Cerebellar nuclear complex (tissue), 1 donor: ENCODE results near the gene TBX1.

Source experiments
- DNase-seq, 2 experiments: peaks; one replicate each; lab custom pipeline; 2025; lab: John Stamatoyannopoulos, UW

Gene TBX1

DNA sequence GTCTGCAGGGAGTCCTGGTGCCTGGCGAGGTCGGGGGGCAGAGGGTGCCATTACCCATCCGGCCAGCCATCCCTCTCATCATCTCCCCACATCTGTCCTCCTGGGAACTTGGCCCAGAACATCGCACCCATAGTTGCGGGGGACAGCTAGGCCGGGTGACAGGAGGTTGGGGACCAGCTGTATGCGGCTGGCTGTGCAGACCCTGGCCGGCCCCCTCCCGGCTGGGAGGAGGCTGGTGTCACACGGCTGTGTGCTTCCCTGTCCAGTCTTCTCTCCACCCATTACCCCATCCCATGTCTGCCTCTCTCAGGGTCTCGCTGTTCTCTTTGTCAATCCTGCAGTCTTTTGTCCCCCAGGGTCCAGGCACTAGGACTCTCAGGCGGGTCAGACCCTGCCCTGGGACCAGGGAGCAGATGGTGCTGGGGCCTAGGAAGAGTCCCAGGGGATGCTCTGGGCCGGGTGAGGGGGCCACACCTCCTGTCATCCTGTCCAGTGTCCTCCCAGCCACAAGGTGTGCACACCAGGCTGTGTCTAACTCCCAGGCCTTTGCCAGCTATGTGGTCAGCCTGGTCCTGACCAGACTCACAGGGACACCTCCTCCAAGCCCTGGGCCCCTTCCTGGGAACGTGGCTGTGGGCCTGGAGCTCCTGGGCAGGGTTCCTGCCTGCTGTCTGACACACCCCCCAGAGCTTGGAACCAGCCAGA is 6.4 kb upstream of the TBX1 start:
- DNase-seq, result no peak

DNA sequence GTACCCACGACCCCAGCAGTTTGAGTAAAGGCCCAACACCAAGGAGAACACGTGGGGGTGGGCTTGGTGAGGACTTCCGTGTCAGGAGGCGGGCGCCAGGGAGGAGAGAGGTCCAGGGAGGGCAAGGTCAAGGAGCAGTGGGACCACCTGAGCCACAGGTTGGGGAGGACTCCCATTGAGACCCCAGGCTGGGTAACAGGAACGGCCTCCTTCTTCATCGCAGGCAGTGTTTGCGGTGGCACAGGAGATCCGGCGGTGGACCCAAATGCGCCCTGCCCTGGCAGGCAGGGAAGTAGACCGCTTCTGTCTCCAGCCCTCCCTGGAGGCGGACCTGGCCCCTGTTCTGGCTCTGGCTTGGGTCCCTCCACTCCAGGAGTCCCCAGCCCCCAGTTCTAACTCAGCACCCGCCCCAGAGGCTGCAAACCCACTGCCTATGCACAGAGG is 5.9 kb upstream of the TBX1 start:
- DNase-seq, result no peak

DNA sequence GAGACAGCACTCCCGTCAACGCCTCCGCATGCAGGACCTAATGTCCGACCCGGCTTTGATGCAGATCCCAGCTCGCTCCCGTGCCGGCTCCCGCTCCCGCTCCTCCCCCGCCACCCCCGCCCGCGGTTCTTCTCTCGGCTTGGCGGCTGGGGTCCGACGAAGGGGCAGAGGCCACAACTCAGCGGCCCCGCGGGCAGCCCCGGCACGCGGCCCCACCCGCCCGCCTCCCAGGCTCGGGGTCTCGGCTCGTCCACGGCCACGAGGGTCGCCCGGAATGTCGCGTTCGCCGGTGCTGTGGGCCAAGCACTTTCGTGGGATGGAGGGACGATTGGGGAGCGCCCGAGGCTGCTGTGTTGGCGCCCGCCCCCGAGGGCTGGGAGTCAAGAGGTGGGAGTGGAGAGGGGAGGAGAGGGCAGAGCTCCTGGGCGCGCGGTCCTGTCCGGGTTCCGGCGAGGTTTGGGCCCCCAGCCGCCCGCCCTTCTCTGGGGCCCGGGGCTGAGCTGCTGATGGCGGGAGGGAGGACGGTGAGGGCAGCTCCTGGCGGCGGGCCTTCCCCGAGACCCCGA is 5.3 kb upstream of the TBX1 start:
- no peak for DNase-seq

DNA sequence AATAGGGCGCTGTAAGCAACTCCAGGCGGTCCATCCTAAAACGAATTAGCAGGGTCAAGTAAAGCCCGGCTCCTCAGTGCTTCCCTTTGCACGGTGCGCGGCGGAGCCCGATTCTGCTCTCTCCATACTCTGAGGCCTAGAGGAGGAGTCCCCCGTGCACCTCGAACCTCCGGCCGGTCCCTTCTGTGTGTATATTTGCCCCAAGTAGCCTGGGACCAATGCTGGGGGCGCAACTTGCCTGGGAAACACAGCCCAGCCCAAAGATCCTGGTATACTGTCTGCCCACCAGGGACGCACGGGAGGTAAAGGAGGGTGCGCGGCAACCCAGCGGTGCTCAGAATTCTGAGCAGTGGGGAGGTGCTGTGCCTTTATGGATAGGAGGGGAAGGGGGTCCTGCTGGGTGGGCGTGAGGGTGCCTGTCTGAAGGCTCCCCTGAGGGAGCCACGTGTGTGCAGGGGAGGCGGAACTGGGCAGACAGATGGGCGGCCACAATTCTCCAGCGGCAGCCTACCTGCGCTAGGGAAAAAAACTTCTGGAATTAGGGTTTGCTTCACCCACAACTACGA is 4.8 kb upstream of the TBX1 start:
- no peak for DNase-seq

DNA sequence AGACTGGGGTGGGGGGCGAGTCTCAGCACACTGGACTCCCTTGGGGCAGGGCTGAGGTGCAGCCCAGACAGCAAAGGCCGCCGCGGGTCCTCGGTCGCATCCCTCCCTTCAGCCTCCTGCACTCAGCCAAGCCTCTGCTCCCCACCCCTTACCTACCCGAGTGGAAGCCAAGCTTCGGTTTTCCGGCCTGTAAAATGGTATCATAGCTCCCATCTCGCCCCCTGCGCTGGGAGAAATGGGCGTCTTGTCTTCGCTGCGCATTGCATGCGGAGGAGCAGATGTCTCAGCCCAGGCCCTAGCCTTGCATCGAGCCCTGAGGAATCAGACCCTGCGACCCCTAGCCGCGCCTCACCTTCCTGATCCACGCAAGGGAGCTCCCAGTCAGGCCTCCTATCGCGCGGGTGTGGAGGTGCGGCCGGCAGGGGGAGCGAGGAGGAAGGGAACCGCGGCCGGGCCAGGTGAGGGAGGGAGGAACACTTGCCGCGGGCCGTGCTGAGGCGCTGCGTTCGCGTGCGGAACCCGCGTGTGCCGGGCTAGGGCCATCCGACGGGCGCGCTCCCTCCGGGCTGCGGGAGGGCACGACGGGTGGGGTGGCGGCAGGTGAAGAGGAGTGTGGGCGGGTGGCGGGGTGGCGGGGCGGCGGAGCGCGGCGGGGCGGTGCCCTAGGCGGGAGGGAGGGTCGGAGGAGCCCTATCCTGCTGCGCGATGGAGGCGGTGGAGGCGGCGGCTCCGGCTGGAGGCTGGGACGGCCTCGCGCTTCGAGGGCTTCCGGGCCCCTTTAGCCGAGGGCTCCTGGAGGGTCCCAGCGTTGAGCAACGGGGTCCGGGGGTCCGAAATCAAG is 4.1 kb upstream of the TBX1 start:
- DNase-seq, result no peak

DNA sequence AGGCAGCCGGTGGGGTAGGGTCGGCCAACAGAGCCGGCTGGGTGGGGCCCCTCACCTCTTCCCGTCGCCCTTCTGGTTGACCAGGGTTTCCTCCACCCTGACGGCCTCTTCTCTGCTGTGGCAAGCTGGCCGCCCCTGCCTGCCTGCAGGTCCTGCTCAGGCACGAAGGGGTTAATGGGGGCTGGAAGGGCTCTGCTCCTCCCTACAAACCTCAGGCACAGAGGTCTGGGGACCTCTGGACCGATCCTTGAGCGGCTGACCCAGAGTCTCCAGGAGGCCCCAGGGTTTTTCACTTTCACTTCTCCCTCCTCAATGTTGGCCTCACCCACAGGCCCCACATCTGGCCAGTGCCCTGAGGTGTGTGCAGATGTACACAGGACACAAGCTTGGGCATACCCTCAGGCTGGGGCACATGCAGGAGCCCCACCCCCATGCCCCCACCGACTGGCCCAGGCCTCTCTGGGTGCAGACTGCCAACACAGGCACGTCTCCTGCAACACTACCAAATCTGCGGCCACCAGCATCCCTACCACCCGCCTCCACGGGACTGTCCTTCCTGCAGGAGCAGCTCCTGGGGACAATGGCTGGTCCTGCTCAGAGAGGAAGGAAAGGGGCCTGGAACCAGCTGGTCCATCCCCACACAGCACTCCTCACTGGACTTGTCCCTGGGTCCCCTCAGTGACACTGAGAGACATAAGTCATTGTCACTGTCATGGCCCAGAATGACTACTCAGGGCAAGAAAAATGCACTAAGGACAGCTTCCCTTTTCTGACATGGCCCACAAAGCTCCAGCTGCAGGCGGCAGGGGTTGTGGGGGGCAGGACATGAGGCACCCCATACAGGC is 3.2 kb upstream of the TBX1 start:
- no peak for DNase-seq

- DNase-seq, result no peak
Observed at GRCh38 chr22:19757985-19758895, 2.3 kb upstream of the TBX1 start.

DNA sequence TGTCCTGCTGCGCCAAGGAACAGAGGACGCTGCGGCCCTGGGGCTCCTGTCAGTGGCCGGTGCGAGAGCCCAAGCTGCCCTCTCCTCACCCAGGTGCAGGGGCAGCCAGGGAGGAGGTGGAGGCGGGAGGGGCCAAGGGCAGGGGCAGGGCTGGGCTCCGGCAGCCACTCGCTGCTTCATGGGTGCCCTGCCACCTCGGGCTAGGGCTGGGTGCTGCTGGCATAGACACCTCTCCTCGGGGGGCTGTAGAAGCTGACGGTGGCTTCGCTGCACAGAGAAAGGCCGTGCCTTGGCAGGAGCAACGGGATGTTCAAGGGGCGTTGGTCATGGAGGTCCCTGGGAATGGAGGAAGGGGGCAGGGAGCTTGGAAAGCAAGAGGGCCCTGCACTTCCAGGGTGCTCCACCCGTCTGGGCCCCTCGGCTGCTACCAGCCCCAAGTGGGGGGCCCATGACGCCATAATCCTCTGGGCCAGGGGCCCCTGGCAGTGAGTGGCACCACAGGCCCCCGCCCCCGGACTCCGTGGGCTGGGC is 1.6 kb upstream of the TBX1 start:
- DNase-seq, result no peak

DNA sequence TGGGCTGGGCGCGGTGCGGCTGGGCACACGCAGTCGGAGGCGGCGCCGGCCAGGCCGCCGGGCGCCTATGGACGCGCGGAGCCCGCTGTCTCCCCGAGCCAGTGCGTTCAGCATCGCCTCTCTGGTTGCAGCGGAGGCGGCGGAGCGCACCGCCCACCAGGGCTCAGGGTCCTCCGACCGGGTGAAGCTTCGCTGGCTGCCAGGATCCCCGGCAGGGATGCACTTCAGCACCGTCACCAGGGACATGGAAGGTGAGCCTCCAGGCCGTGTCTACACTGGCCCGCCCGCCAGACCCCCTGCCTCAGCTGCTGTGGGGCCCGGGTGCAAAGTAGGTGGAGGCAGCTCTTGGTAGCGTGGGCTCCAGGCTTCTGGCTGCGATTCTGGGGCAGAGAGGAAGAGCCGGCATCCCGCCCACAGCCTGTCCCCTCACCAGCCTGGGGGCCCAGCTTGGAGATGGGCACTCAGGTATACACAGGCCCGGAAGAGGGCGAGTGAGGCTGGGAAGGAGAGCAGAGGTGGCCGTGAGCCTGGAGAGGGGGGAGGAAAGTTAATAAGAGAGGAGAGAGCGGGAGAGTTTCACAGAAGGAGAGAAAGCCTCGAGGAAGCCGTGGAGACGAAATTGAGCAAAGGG is 1.0 kb upstream of the TBX1 start:
- no peak for DNase-seq

GRCh38 chr22:19760951-19761724 is 560 bp downstream of the TBX1 start:
- DNase-seq, result no peak

DNA sequence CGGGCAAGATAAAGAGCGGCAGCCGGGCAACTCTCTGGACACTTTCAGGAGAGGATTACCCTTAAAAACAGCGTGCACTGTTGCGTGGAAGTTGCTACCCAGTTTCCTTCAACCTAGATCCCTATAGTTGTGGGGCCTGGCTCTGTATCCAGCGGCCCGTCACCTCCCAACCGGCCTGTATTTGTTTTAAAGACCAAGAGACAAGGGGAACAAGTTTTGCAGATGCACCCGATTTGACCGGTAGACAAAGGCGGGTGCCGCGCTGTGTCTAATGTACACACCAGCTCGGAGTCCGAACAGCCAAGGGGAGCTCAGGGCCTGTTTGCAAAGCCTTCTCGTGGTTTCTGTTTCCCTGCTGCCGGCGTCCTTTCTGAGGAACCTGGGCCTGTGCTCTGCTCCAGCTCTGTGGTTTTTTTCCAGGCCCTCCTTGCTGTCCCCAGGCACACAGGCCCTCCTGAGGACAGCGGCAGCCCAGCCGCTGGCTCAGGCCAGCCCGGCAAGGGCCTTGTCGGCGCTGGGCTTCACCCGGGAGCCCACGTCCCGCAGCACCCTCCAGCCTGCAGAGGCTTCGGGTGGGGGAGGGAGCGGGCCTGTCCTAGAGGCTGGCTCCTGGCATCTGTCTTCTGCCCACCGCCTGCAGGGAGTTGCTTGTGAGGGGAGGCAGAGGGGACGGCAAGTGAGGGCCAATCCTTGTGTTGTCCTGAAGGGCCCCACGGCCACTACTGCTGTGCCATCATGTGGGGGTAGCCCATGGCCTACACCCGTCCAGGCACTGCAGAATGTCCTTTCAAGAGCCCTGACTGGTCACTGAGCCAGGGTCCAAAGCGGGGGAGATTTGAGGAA is 1.4 kb downstream of the TBX1 start:
- DNase-seq, result no peak

DNA sequence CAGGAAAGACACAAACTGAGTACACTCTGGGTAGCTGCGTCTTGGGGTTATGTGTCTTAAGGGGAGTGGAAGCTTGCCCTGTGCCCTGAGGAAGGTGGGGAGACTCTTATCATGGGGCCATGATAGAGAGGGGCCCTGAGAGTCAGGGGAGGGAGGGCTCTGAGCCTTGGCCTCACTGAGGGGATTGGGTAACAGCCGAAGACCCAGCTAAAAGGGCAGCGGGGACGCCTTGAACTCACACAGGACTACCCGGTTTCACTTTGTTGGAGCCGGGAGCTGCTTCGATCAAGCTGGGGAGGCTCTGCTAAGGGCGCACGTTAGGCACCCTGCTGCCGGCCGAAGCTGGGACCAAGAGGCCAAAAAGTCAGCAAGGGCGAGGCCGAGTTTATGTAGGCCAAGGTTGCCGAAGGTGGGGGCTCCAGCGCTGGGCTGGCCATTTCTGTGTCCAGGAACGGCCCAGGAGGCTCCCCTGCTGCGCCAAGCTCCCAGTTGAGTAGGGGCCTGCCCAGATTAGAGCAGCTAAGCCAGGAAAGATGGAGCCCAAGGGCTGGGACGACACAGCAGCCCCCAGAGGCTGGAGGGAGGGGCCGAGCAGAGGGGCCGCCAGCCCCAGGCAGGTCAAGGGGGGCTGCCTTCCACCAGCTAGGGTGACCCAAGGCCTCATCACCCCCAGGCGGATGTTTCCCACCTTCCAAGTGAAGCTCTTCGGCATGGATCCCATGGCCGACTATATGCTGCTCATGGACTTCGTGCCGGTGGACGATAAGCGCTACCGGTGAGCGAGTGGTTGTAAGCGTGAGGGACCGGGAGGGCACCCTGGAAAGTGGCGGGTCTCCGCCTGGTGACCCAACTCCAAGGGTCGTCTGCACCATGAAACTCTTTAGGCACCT is 2.2 kb downstream of the TBX1 start:
- no peak for DNase-seq

GRCh38 chr22:19763458-19764298 is 3.1 kb downstream of the TBX1 start:
- no peak for DNase-seq

- no peak for DNase-seq
Observed at GRCh38 chr22:19764299-19764593, 3.7 kb downstream of the TBX1 start.

DNA sequence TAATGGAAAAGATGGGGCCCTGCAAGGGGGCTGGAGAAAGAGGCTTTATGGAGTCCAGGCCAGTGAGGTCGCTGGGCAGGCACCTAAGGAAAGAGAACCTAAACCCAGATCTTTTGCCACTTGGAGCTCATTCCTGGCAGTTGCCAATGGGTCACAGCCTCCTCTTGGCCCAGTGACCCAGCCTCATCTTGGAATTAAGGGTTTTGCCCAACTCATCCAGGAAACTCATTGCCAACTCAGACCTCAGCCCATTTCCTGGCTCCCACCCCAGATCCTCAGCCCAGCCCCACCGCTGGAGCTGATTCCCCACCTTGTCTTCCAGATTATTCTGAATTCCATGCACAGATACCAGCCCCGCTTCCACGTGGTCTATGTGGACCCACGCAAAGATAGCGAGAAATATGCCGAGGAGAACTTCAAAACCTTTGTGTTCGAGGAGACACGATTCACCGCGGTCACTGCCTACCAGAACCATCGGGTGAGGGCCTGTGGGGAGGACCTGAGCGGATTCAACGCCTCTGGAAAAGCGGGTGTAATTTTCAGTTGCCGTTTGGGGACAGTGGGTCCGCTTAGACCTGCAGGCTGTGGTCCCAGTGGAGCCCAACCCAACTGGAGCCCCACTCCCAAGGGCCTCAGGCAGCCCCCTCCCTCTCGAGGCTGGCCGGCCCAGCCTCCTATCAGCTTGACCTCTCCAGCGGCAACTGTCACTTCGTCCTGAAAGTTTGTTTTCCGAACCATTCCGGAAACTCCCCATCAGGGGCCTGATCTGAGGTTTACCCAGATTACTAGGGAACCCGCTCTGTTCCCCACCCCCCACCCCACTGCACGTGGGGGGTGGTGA is 4.3 kb downstream of the TBX1 start:
- DNase-seq, result no peak
